Measurements from ENCODE around the gene NHERF1. TPM values are rescaled to one million over a fixed set of nuclear protein-coding genes. Genes with fewer than 3 reads are reported as not detected.
A peak's percentile ranks its signal among the peaks of the same experiment; 100 is the strongest.

Gene NHERF1
- total and polyA plus RNA-seq, 4 donors = 13.8 to 79.1 (median 66.7) TPM

GRCh38 chr17:74713171-74713755, 35.2 kb upstream of the NHERF1 start:
- peaks cover 4% of the 10 kb centered on the region for H3K27me3 ChIP-seq (ENCODE audit: control insufficient read depth, insufficient read depth, low read length)
- H3K36me3 ChIP-seq (ENCODE audit: control insufficient read depth, insufficient read depth, low read length) = no peaks in the 10 kb centered on the region
- DNase-seq (ENCODE audit: low read depth in 4 of 6, low spot score in 6 of 6) = no peak
- no peak overlapping the region for H3K4me3 ChIP-seq (ENCODE audit: low read depth, low read length)
- H3K9me3 ChIP-seq (ENCODE audit: control insufficient read depth, insufficient read depth, low read length) = no peaks in the 10 kb centered on the region
- no peak overlapping the region for H3K27ac ChIP-seq (ENCODE audit: low read depth, low read length)
- WGBS (ENCODE audit: insufficient coverage) = 79% methylated on average over 7 of the region's 12 CpGs
- H3K4me1 ChIP-seq (ENCODE audit: control insufficient read depth, insufficient read depth, low read length) = no peaks in the 10 kb centered on the region

DNA sequence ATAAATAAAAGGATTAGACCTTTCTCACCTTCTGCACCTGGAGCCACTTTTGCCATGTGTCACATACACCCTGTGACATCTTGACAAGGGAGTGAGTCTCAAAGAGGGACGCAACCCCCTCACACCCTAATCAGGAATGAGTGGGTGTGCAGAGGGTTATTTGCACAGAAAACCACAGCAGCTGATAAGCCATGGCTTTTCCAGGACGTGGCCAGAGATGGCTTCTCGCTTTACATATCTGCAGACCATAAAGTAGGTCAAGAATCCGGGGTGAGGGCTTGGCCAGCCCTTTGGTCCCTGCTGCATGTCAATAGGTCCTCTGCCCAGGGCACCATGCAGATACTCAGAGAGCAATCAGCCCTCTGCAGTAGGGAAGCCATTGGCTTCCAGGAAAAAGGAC, 33.3 kb upstream of the NHERF1 start:
- Histone ChIP-seq H3K27ac (ENCODE audit: low read depth, low read length) (no peak overlapping the region), H3K9me3 (ENCODE audit: control insufficient read depth, insufficient read depth, low read length) (no peaks in the 10 kb centered on the region), H3K4me3 (ENCODE audit: low read depth, low read length) (no peak overlapping the region), H3K4me1 (ENCODE audit: control insufficient read depth, insufficient read depth, low read length) (no peaks in the 10 kb centered on the region), H3K36me3 (ENCODE audit: control insufficient read depth, insufficient read depth, low read length) (no peaks in the 10 kb centered on the region), H3K27me3 (ENCODE audit: control insufficient read depth, insufficient read depth, low read length) (peaks cover 4% of the 10 kb centered on the region)
- no peak for DNase-seq (ENCODE audit: low read depth in 4 of 6, low spot score in 6 of 6)
- 57% methylated on average over 3 of the region's 4 CpGs for WGBS (ENCODE audit: insufficient coverage)

DNA sequence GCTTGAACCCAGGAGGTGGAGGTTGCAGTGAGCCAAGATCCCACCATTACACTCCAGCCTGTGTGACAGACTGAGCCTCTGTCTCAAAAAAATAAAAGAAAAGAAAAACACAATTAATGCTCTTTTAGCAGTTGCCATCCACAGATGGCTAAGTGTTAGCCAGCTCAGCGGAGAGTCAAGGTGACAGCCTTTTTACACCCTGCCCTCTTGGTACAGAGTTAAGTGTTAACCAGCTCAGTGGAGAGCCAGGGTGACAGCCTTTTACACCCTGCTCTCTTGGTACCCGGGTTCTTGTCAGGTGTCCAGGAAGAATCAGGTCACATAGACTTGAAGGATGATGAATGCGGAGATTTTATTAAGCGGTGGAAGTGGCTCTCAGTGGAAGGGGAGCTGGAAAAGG, 27.9 kb upstream of the NHERF1 start:
- H3K27ac ChIP-seq (ENCODE audit: low read depth, low read length) = no peak overlapping the region
- no peaks in the 10 kb centered on the region for H3K4me1 ChIP-seq (ENCODE audit: control insufficient read depth, insufficient read depth, low read length)
- no peaks in the 10 kb centered on the region for H3K27me3 ChIP-seq (ENCODE audit: control insufficient read depth, insufficient read depth, low read length)
- H3K4me3 ChIP-seq (ENCODE audit: low read depth, low read length) = no peak overlapping the region
- no peaks in the 10 kb centered on the region for H3K9me3 ChIP-seq (ENCODE audit: control insufficient read depth, insufficient read depth, low read length)
- DNase-seq (ENCODE audit: low read depth in 4 of 6, low spot score in 6 of 6) = no peak
- 83% methylated on average over 2 of the region's 4 CpGs for WGBS (ENCODE audit: insufficient coverage)
- no peaks in the 10 kb centered on the region for H3K36me3 ChIP-seq (ENCODE audit: control insufficient read depth, insufficient read depth, low read length)

- no peaks in the 10 kb centered on the region for H3K9me3 ChIP-seq (ENCODE audit: control insufficient read depth, insufficient read depth, low read length)
- WGBS (ENCODE audit: insufficient coverage) = 17% methylated on average over 2 of the region's 4 CpGs
- DNase-seq (ENCODE audit: low read depth in 4 of 6, low spot score in 6 of 6) = peak in 1 of 6 donors; percentile 26
- no peaks in the 10 kb centered on the region for H3K4me1 ChIP-seq (ENCODE audit: control insufficient read depth, insufficient read depth, low read length)
- no peaks in the 10 kb centered on the region for H3K36me3 ChIP-seq (ENCODE audit: control insufficient read depth, insufficient read depth, low read length)
- H3K27ac ChIP-seq (ENCODE audit: low read depth, low read length) = no peak overlapping the region
- no peak overlapping the region for H3K4me3 ChIP-seq (ENCODE audit: low read depth, low read length)
- no peaks in the 10 kb centered on the region for H3K27me3 ChIP-seq (ENCODE audit: control insufficient read depth, insufficient read depth, low read length)
These were observed 25.6 kb upstream of the NHERF1 start for GRCh38 chr17:74722782-74723181.

GRCh38 chr17:74723891-74724290, 24.5 kb upstream of the NHERF1 start:
- Histone ChIP-seq H3K9me3 (ENCODE audit: control insufficient read depth, insufficient read depth, low read length) (no peaks in the 10 kb centered on the region), H3K27me3 (ENCODE audit: control insufficient read depth, insufficient read depth, low read length) (no peaks in the 10 kb centered on the region), H3K4me1 (ENCODE audit: control insufficient read depth, insufficient read depth, low read length) (no peaks in the 10 kb centered on the region), H3K27ac (ENCODE audit: low read depth, low read length) (no peak overlapping the region), H3K36me3 (ENCODE audit: control insufficient read depth, insufficient read depth, low read length) (no peaks in the 10 kb centered on the region), H3K4me3 (ENCODE audit: low read depth, low read length) (no peak overlapping the region)
- 83% methylated on average over 5 of the region's 5 CpGs for WGBS (ENCODE audit: insufficient coverage)
- no peak for DNase-seq (ENCODE audit: low read depth in 4 of 6, low spot score in 6 of 6)

- Histone ChIP-seq H3K4me1 (ENCODE audit: control insufficient read depth, insufficient read depth, low read length) (no peaks in the 10 kb centered on the region), H3K36me3 (ENCODE audit: control insufficient read depth, insufficient read depth, low read length) (no peaks in the 10 kb centered on the region), H3K4me3 (ENCODE audit: low read depth, low read length) (no peak overlapping the region), H3K27me3 (ENCODE audit: control insufficient read depth, insufficient read depth, low read length) (no peaks in the 10 kb centered on the region), H3K27ac (ENCODE audit: low read depth, low read length) (no peak overlapping the region), H3K9me3 (ENCODE audit: control insufficient read depth, insufficient read depth, low read length) (no peaks in the 10 kb centered on the region)
- no peak for DNase-seq (ENCODE audit: low read depth in 4 of 6, low spot score in 6 of 6)
- 100% methylated on average over 1 of the region's 3 CpGs for WGBS (ENCODE audit: insufficient coverage)
These were observed 23.3 kb upstream of the NHERF1 start for GRCh38 chr17:74725111-74725510.

- Histone ChIP-seq H3K9me3 (ENCODE audit: control insufficient read depth, insufficient read depth, low read length) (no peaks in the 10 kb centered on the region), H3K4me3 (ENCODE audit: low read depth, low read length) (no peak overlapping the region), H3K27ac (ENCODE audit: low read depth, low read length) (no peak overlapping the region), H3K27me3 (ENCODE audit: control insufficient read depth, insufficient read depth, low read length) (peaks cover 3% of the 10 kb centered on the region), H3K4me1 (ENCODE audit: control insufficient read depth, insufficient read depth, low read length) (no peaks in the 10 kb centered on the region), H3K36me3 (ENCODE audit: control insufficient read depth, insufficient read depth, low read length) (no peaks in the 10 kb centered on the region)
- no peak for DNase-seq (ENCODE audit: low read depth in 4 of 6, low spot score in 6 of 6)
- 86% methylated on average over 3 of the region's 3 CpGs for WGBS (ENCODE audit: insufficient coverage)
These were observed 20.3 kb upstream of the NHERF1 start for GRCh38 chr17:74728033-74728701.

DNA sequence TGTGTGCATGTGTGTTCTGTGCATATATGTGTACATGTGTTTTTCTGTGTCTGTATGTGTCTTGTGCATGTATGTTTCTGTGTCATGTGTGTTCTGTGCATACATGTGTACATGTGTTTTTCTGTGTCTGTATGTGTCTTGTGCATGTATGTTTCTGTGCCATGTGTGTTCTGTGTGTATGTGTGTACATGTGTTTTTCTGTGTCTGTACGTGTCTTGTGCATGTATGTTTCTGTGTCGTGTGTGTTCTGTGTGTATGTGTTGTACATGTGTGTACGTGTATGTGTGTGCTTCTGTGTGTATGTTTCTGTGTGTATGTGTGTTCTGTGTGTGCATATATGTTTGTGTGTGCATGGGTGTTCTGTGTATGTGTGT, 19.7 kb upstream of the NHERF1 start:
- Histone ChIP-seq H3K9me3 (ENCODE audit: control insufficient read depth, insufficient read depth, low read length) (no peaks in the 10 kb centered on the region), H3K4me3 (ENCODE audit: low read depth, low read length) (no peak overlapping the region), H3K4me1 (ENCODE audit: control insufficient read depth, insufficient read depth, low read length) (no peaks in the 10 kb centered on the region), H3K27ac (ENCODE audit: low read depth, low read length) (no peak overlapping the region), H3K27me3 (ENCODE audit: control insufficient read depth, insufficient read depth, low read length) (peaks cover 7% of the 10 kb centered on the region), H3K36me3 (ENCODE audit: control insufficient read depth, insufficient read depth, low read length) (no peaks in the 10 kb centered on the region)
- no peak for DNase-seq (ENCODE audit: low read depth in 4 of 6, low spot score in 6 of 6)
- WGBS (ENCODE audit: insufficient coverage) = 98% methylated on average over 3 of the region's 3 CpGs

DNA sequence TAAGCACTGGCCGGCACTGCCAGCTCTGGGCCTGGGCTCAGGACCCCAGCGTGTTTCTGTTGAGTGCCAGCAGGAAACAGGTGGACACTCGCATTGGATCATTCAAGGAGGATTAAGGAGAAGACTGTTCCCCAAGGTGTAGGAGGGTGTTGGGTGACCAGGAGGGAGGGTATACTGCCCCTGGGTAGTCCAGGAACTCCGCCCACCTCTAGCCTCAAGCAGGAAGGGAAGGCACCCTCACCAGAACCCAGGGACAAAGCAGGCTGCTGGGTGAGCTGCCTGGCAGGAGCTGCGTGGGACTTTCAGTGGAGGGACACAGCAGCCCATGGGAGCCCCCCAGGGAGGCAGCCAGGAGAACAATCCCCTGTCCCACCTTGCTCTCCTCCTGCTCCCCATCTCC, 19.1 kb upstream of the NHERF1 start:
- H3K27ac ChIP-seq (ENCODE audit: low read depth, low read length) = no peak overlapping the region
- WGBS (ENCODE audit: insufficient coverage) = 99% methylated on average over 5 of the region's 5 CpGs
- peaks cover 14% of the 10 kb centered on the region for H3K27me3 ChIP-seq (ENCODE audit: control insufficient read depth, insufficient read depth, low read length)
- DNase-seq (ENCODE audit: low read depth in 4 of 6, low spot score in 6 of 6) = no peak
- H3K4me1 ChIP-seq (ENCODE audit: control insufficient read depth, insufficient read depth, low read length) = no peaks in the 10 kb centered on the region
- no peak overlapping the region for H3K4me3 ChIP-seq (ENCODE audit: low read depth, low read length)
- H3K9me3 ChIP-seq (ENCODE audit: control insufficient read depth, insufficient read depth, low read length) = no peaks in the 10 kb centered on the region
- H3K36me3 ChIP-seq (ENCODE audit: control insufficient read depth, insufficient read depth, low read length) = no peaks in the 10 kb centered on the region

DNA sequence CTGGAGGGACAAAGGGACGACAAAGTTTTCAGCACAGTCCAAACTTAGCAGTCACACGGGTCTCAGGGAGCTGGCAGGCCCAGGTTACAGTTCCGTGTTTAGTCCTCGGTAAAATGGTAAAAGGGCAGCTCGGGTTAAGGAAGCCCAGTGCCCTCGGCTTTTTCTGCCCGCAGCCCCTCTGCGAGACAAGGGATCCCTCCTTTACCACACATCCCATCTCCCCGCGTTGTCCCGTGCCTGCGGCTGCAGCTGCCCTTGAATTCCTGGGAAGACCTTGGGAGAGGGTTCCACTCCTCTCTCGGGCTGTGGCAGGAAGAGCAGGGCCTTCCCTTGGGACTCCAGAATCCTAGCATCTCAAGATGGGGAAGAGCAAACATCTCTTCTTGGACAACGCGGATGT, 18.6 kb upstream of the NHERF1 start:
- WGBS (ENCODE audit: insufficient coverage) = 84% methylated on average over 15 of the region's 15 CpGs
- no peak overlapping the region for H3K27ac ChIP-seq (ENCODE audit: low read depth, low read length)
- no peak for DNase-seq (ENCODE audit: low read depth in 4 of 6, low spot score in 6 of 6)
- H3K27me3 ChIP-seq (ENCODE audit: control insufficient read depth, insufficient read depth, low read length) = peaks cover 15% of the 10 kb centered on the region
- H3K4me1 ChIP-seq (ENCODE audit: control insufficient read depth, insufficient read depth, low read length) = no peaks in the 10 kb centered on the region
- no peak overlapping the region for H3K4me3 ChIP-seq (ENCODE audit: low read depth, low read length)
- no peaks in the 10 kb centered on the region for H3K36me3 ChIP-seq (ENCODE audit: control insufficient read depth, insufficient read depth, low read length)
- H3K9me3 ChIP-seq (ENCODE audit: control insufficient read depth, insufficient read depth, low read length) = no peaks in the 10 kb centered on the region

Data from spinal cord (tissue), 10 donors.